GM12891 (cell line): ENCODE data around the gene PLRG1.
"Not testable (repeated sequence)": the region's sequence is repeated elsewhere in the genome, so short reads cannot be mapped to it uniquely, and the experiment has no call there.

Source experiments
- POLR2A ChIP-seq: IDR thresholded peaks from 2 replicates; pipeline ENCODE4 v1.6.1; 2011; ENCODE audit warnings: low read depth, low read length, control low read depth
- POLR2AphosphoS5 ChIP-seq: IDR thresholded peaks from 2 replicates; pipeline ENCODE4 v1.6.1; 2011; ENCODE audit warnings: low read depth, low read length, control low read depth
- POU2F2 ChIP-seq: IDR thresholded peaks from 2 replicates; pipeline ENCODE4 v1.6.1; 2011; ENCODE audit warnings: low read depth, mild to moderate bottlenecking, control low read depth, low read length, moderate library complexity
- TAF1 ChIP-seq: IDR thresholded peaks from 2 replicates; pipeline ENCODE4 v1.6.1; 2011; ENCODE audit warnings: low read depth, low read length, control low read depth

DNA sequence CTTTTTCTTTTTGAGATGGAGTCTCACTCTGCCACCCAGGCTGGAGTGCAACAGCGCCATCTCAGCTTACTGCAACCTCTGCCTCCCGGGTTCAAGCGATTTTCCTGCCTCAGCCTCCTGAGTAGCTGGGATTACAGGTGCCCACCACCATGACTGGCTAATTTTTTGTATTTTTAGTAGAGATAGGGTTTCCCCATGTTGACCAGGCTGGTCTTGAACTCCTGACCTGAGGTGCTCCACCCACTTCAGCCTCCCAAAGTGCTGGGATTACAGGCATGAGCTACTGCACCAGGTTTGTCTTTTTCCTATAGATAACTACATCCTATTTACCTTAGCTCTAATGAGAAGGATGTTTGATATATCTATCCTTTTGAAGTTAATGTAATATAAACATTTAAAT, 44.1 kb upstream of the PLRG1 start:
- not testable (repeated sequence) for TF ChIP-seq POLR2A, POU2F2, TAF1, POLR2AphosphoS5
